HG03558 (cell line): Measurements from ENCODE around the gene PLEKHG4B.

ENCODE experiments used
- ATAC-seq: cut with Tn5 transposase; IDR thresholded peaks from one replicate; pipeline ENCODE4 v1.9.1; 2021; ENCODE audit warnings: moderate number of reproducible peaks; ENCODE audit not compliant: unreplicated experiment; ENCODE audit errors: extremely low read depth

PLEKHG4B gene

GRCh38 chr5:167982-168660, 76.2 kb downstream of the PLEKHG4B start:
- ATAC-seq = no peak

DNA sequence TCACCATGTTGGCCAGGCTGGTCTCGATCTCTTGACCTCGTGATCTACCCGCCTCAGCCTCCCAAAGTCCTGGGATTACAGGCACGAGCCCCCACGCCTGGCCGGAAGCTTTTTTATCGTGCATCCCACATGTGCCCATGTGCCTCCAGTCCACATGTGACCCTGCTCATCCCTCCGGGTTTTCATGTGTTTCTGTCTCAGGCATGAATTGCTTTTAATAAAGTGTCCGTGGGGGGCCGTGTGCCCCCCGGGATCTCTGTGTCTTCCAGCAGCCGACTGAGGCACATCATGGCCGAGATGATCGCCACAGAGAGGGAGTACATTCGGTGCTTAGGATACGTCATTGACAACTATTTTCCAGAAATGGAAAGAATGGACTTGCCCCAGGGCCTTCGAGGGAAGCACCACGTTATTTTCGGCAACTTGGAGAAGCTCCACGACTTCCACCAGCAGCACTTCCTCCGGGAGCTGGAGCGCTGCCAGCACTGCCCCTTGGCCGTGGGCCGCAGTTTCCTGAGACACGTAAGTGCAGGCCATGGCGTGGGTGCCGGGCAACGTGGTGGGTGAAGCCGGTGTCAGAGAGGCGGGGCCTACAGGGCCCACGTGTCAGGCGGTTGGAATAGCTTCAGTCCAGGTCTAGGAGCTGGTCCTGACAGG, 77.2 kb downstream of the PLEKHG4B start:
- no peak for ATAC-seq

DNA sequence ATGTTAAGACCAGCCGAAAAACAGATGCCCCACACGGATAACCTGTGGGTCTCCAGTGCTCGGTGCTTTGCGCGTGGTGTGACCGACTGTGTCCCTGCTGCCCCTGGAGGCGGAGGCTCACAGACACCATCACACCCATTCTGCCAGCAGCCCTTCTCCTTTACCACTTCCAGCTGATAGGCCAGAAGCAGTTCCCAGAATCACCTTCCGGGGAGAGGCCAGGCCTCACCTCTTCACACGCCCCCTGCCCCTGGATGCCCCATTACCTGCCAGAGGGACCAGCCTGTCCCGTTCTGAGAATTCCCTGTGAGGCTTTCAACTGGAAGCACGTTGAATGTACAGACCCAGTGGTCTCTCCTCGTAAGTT, 77.7 kb downstream of the PLEKHG4B start:
- no peak for ATAC-seq

DNA sequence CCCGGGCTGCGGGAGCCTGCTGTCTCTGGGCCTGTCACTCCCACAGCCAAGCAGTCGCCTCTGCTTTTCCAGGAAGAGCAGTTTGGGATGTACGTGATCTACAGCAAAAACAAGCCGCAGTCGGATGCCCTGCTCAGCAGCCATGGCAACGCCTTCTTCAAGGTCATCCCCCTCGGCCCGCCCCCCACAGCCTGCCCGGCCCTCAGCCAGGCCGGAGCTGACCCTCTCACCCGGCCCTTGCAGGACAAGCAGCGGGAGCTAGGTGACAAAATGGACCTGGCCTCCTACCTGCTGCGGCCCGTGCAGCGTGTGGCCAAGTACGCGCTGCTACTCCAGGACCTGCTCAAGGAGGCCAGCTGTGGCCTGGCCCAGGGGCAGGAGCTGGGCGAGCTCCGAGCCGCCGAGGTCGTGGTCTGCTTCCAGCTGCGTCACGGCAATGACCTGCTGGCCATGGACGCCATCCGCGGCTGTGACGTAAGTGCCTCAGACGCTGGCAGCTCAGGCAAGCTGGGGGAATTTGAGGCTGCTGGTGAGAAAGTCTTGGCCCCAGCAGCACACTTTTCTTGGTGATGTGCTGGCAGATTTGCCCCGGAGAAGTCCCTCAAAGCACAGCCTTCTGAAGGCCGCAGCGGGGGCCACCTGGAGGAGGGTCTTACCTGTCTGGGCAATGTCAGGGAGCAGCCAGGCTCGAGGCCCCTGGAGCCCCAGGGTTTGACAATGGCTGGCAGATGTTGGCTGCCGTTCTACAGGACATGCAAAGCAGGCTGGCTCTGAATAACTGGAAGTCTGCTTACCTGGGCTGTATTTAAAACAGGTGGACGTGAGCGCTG, 79.2 kb downstream of the PLEKHG4B start:
- no peak for ATAC-seq

DNA sequence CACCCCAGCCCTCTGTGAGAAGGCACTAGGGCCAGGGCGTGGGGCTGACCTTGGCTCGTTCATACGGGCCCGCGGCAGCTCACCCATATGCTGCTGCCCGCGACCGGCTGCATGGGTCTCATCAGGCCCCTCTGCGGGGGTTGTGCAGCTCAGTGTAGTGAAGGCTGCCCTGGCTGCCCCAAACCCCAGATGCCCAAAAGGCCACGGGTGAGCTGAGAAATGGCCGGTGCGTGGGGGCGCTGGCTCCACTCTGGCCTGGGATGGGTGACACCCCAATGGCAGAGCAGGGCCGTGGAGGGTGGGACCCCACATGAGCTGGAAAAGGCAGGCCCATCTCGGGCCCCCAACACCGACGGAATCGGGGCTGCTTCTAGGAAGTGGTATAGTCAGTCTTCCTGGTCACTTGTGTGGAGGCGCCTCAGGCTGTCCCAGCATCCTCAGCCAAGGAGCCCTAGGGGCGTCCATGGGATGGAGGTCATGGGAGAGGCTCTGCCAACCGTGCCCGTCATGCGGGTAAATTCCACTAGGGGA, 79.9 kb downstream of the PLEKHG4B start:
- no peak for ATAC-seq

- no peak for ATAC-seq
Observed at GRCh38 chr5:172421-172820, 80.5 kb downstream of the PLEKHG4B start.

- ATAC-seq = no peak
Observed at GRCh38 chr5:172841-173251, 80.9 kb downstream of the PLEKHG4B start.

DNA sequence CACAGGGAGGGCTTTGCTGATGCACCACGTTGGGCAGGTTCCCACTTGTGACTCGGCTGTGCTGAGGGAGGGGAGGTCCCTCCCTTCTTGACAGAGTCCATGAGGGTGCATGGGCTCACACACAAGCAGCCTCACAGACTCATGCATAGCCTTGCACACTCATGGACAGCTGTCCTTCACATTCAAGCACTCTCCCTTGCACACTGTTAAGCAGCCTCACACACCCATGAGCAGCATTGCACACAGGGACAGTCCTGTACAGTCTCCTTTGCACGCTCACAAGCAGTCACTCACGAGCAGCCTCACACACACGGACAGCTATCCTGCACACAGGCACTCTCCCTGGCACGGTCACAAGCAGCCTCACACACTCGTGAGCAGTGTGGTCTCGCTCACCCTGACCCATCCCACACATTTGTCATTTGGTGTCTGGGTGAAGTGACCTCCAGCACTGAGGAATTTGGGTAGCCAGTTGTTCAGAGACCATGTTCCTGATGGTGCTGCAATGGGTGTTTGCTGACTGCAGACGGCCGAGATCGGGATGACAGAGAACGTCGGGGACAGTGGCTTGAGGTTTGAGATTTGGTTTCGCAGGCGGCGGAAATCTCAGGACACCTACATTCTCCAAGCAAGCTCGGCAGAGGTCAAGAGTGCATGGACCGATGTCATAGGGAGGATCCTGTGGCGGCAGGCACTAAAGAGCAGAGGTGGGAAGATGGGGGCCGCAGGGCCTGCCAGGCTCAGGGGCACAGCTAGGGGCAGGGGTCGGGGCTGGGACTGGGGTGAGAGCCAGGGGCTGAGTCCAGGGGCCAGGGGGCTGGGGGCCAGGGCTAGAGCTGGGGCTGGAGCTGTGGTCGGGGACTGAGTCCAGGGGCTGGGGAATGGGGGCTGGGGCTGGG, 81.7 kb downstream of the PLEKHG4B start:
- ATAC-seq = no peak

DNA sequence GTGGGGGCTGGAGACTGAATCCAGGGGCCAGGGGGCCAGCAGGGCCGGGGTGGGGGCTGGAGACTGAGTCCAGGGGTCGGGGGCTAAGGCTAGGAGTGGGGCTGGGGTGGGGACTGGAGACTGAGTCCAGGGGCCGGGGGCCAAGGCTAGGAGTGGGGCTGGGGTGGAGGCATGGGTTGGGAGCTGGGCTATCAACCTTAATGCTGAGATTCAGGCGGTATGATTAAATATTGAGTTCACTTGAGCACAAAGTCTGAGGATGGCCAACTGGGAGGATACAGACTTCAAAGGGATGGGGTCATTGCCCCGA, 82.3 kb downstream of the PLEKHG4B start:
- no peak for ATAC-seq

GRCh38 chr5:174876-175465, 83.0 kb downstream of the PLEKHG4B start:
- no peak for ATAC-seq

DNA sequence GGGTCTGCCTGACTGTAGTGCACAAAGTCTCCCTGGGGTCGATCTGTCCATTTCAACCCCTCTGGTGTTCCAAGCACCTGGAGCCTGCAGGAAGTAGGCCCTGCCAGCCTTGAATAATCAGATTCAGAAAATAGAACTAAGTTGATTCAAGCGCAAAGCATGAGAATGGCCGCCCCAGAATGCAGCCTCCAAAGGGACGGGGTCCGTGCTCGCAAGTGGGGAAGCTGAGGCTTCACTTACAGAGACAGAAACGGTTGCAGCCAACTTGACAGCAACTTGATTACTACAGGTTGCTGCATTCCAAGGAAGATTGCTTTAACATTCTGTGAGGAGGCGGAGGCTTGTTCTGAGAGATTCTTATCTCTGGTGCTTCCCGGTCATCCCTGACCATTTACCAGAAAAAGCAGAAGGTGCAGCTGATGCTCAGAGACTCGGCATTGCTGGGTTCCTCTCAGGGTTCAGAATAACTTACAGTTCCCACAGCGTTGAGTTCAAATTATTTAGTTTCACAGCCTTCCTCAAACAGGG, 84.4 kb downstream of the PLEKHG4B start:
- no peak for ATAC-seq

GRCh38 chr5:178110-178509, 86.1 kb downstream of the PLEKHG4B start:
- no peak for ATAC-seq

- no peak for ATAC-seq
Observed at GRCh38 chr5:179401-179800, 87.4 kb downstream of the PLEKHG4B start.

DNA sequence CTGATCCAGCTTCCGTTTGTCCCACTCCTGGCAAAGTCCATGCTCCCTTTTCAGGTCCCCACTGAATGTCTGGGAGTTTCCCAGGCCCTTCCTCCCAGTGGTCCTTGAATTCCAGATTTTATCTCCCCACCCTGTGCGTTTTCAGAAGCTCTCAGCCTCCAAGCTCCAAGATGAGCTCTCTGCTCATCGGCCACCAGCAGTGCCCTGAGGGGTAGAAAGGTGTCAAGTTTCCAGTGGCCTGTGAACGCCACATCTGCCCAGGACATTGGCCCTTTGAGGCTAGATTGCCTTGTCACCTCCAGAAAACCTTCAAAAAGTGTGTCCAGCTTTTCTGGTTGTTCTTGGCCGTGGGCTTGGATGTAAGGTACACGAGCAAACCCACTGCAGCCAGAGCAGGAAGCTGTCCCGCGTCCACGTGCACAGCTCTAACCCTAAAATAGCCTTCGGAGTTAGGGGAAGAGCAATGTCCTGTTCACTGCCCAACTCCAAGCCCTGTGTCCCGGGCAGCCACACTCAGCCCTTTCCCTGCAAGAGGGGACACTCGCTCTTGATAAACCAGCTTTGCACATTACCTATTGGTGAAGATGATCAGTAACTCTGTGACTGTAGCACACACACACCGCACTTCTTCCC, 88.4 kb downstream of the PLEKHG4B start:
- no peak for ATAC-seq

GRCh38 chr5:181160-181559, 89.2 kb downstream of the PLEKHG4B start:
- ATAC-seq = no peak

- no peak for ATAC-seq
Observed at GRCh38 chr5:181566-181965, 89.6 kb downstream of the PLEKHG4B start.

- no peak for ATAC-seq
Observed at GRCh38 chr5:182126-182525, 90.2 kb downstream of the PLEKHG4B start.

DNA sequence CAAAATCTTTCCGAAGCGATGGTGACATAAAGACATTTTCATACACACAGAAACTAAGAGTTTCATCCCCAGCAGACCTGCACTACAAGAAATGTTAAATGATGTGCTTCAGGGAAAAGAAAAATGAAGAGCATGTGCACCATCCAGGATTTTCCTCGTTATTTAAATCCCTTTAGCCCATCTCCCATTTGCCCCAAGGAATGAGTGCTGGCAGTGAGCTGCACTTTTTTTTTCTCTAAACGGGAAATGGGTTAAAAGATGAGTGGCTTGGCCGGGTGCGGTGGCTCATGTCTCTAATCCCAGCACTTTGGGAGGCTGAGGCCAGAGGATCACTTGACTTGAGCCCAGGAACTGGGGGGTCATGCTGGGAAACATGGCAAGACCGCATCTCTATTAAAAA, 92.5 kb downstream of the PLEKHG4B start:
- no peak for ATAC-seq
